GM12878 (cell line): ENCODE data around the gene MLLT3. TPM values are rescaled to one million over a fixed set of nuclear protein-coding genes. Genes with fewer than 3 reads are reported as not detected.

Source experiments
- ATAC-seq: fragments of 200-7000 bp; cut with Tn5 transposase; 3 replicates; pipeline ENCODE4 v1.9.1; 2020; ENCODE audit warnings: mild to moderate bottlenecking, moderate library complexity
- BruUV-seq: library from RNA; stranded (reverse); fragments of 400-500 nt; replicated peaks from 2 replicates; lab custom pipeline; 2021; lab: Mats Ljungman, UMichigan
- CTCF ChIA-PET: fragments of 300-600 bp; sonication (Branson Sonifier 250); formaldehyde crosslinking; extraction: SDS; loops from one replicate; lab custom pipeline; 2021; ENCODE audit warnings: inconsistent platforms; lab: Yijun Ruan, JAX
- POLR2A ChIA-PET: fragments of 350-600 bp; formaldehyde crosslinking; extraction: SDS; loops from one replicate; lab custom pipeline; 2021; ENCODE audit warnings: inconsistent platforms; lab: Charles Lee
- RAD21 ChIA-PET: fragments of 300-600 bp; sonication (Branson Sonifier 250); formaldehyde crosslinking; loops from one replicate; lab custom pipeline; 2023; ENCODE audit warnings: antibody characterized with exemption; ENCODE audit not compliant: unreplicated experiment; lab: Charles Lee
- SMC1A ChIA-PET: fragments of 300-600 bp; sonication (Branson Sonifier 250); formaldehyde crosslinking; loops from one replicate; lab custom pipeline; 2023; ENCODE audit not compliant: unreplicated experiment, uncharacterized antibody; lab: Charles Lee
- DNase-seq: peaks from one replicate; pipeline ENCODE4 v3.0.0-alpha.2; 2011; ENCODE audit warnings: low read depth, low spot score
- FAIRE-seq: peaks from 3 replicates; lab custom pipeline; 2011; peaks lifted over from hg19 to GRCh38; lab: Jason Lieb, UNC
- H2AFZ ChIP-seq: 2 replicates; pipeline ENCODE4 v1.6.0; 2011; ENCODE audit warnings: low read depth, low read length, control low read depth; ENCODE audit not compliant: control insufficient read depth
- H3K27ac ChIP-seq: 2 replicates; pipeline ENCODE4 v1.5.1; 2011; ENCODE audit warnings: control low read depth; ENCODE audit not compliant: control insufficient read depth, insufficient read depth
- H3K27me3 ChIP-seq, 2 experiments: replicated peaks in 1 of 2; 2 replicates each; pipeline versions ENCODE4 v1.6.0 to v1.6.1; 2011; ENCODE audit warnings: low read length in 1 of 2; ENCODE audit not compliant: control insufficient read depth in 2 of 2, insufficient read depth in 2 of 2
- H3K36me3 ChIP-seq, 2 experiments: 2 replicates each; pipeline ENCODE4 v1.5.1; 2011; ENCODE audit warnings: low read length in 1 of 2; ENCODE audit not compliant: control insufficient read depth in 2 of 2, insufficient read depth in 2 of 2
- H3K4me1 ChIP-seq: 2 replicates; pipeline ENCODE4 v1.6.1; 2011; ENCODE audit warnings: mild to moderate bottlenecking, low read length, moderate library complexity, mixed read lengths; ENCODE audit not compliant: control insufficient read depth, insufficient read depth
- H3K4me2 ChIP-seq: 2 replicates; pipeline ENCODE4 v1.6.0; 2011; ENCODE audit warnings: control low read depth; ENCODE audit not compliant: control insufficient read depth, insufficient read depth
- H3K4me3 ChIP-seq: fragments of 200-600 bp; sonication (generic); 2 replicates; pipeline ENCODE4 v1.5.1; 2016
- H3K79me2 ChIP-seq: 2 replicates; pipeline ENCODE4 v1.6.0; 2011; ENCODE audit warnings: low read length; ENCODE audit not compliant: control insufficient read depth, insufficient read depth
- H3K9ac ChIP-seq: 2 replicates; pipeline ENCODE4 v1.8.0; 2011; ENCODE audit warnings: low read length, control low read depth, mixed read lengths; ENCODE audit not compliant: control insufficient read depth, insufficient read depth
- H3K9me3 ChIP-seq: replicated peaks from 3 replicates; pipeline ENCODE4 v1.5.1; 2011; ENCODE audit warnings: mild to moderate bottlenecking, low read length; ENCODE audit not compliant: control insufficient read depth, insufficient read depth
- H4K20me1 ChIP-seq: 2 replicates; pipeline ENCODE4 v1.6.0; 2011; ENCODE audit not compliant: control insufficient read depth, insufficient read depth
- BCL3 ChIP-seq: IDR thresholded peaks from 2 replicates; pipeline ENCODE4 v1.6.1; 2011; ENCODE audit warnings: borderline replicate concordance, low read depth, mild to moderate bottlenecking, moderate library complexity, low read length; ENCODE audit not compliant: insufficient read depth, poor library complexity, severe bottlenecking
- EZH2 ChIP-seq: IDR thresholded peaks from 2 replicates; pipeline ENCODE4 v1.6.1; 2012; ENCODE audit warnings: low read depth, mild to moderate bottlenecking, control low read depth, inconsistent platforms, low read length, borderline replicate concordance; ENCODE audit not compliant: control insufficient read depth
- IKZF1 ChIP-seq: fragments of 450-650 bp; conservative IDR thresholded peaks from 2 replicates; pipeline ENCODE4 v1.6.1; 2017; ENCODE audit warnings: antibody characterized with exemption, mild to moderate bottlenecking
- NFYB ChIP-seq: IDR thresholded peaks from 2 replicates; pipeline ENCODE4 v1.6.1; 2011; ENCODE audit warnings: low read depth, mild to moderate bottlenecking, low read length, improper control_type of control experiment, moderate library complexity; ENCODE audit not compliant: insufficient read depth
- PBX3 ChIP-seq: IDR thresholded peaks from 2 replicates; pipeline ENCODE4 v1.6.1; 2011; ENCODE audit warnings: mild to moderate bottlenecking, low read depth, low read length, moderate library complexity; ENCODE audit not compliant: insufficient replicate concordance
- RAD21 ChIP-seq: IDR thresholded peaks from 2 replicates; pipeline ENCODE4 v1.6.1; 2011; ENCODE audit warnings: mild to moderate bottlenecking, low read depth, low read length, moderate library complexity; ENCODE audit not compliant: insufficient read depth
- RB1 ChIP-seq: fragments of 450-650 bp; formaldehyde crosslinking; IDR thresholded peaks from 2 replicates; pipeline ENCODE4 v1.6.1; 2017; ENCODE audit warnings: mild to moderate bottlenecking, borderline replicate concordance
- SMAD1 ChIP-seq: fragments of 450-650 bp; IDR thresholded peaks from 2 replicates; pipeline ENCODE4 v1.6.1; 2018; ENCODE audit warnings: mild to moderate bottlenecking, low read depth; ENCODE audit not compliant: partially characterized antibody
- SPI1 ChIP-seq: IDR thresholded peaks from 2 replicates; pipeline ENCODE4 v1.6.1; 2011; ENCODE audit warnings: low read depth, mild to moderate bottlenecking, low read length, moderate library complexity, borderline replicate concordance; ENCODE audit not compliant: insufficient read depth
- WRNIP1 ChIP-seq: IDR thresholded peaks from 2 replicates; pipeline ENCODE4 v1.6.1; 2011; ENCODE audit warnings: low read depth, low read length, improper control_type of control experiment, borderline replicate concordance
- YBX1 ChIP-seq: fragments of 450-650 bp; IDR thresholded peaks from 2 replicates; pipeline ENCODE4 v1.6.1; 2016; ENCODE audit warnings: antibody characterized with exemption
- ZNF687 ChIP-seq: fragments of 450-650 bp; IDR thresholded peaks from 2 replicates; pipeline ENCODE4 v1.6.1; 2017; ENCODE audit warnings: mild to moderate bottlenecking, moderate library complexity
- WGBS: methylation state at CpG from one replicate; pipeline ENCODE4 v1.1.6; 2016; ENCODE audit warnings: low lambda C conversion rate; ENCODE audit not compliant: insufficient replicate concordance, insufficient coverage; ENCODE audit errors: missing lambda C conversion rate; 5-methylcytosine and 5-hydroxymethylcytosine counted together
- in situ Hi-C: fragments of 300-500 bp; cut with MboI; formaldehyde crosslinking; loops from 9 replicates; pipeline ENCODE4 v1.14.3; 2018; ENCODE audit warnings: mixed read lengths
- intact Hi-C: fragments of 100-400 bp; cut with micrococcal nuclease; formaldehyde crosslinking; loops from one replicate; pipeline ENCODE4 v1.14.2; 2022; ENCODE audit not compliant: unreplicated experiment
- polyA plus RNA-seq, 11 experiments: library from polyadenylated mRNA; depleted of rRNA in 4 of 11; unstranded in 6 of 11; stranded (reverse) in 5 of 11; fragments of >200 nt; fragmentation: Nextera tagmentation in 4 of 11; fragmentation: Illumina TruSeq in 1 of 11; extraction: Ambion mirVana in 4 of 11; extraction: Trizol in 1 of 11; gene quantifications; 1 replicate in 1 of 11; 2 replicates in 10 of 11; pipeline versions ENCODE4 v1.2.1 to v1.2.3, GENCODE V29; 2011 to 2016; ENCODE audit warnings: inconsistent platforms in 2 of 11, missing spikeins in 2 of 11, low read depth in 1 of 11
- total RNA-seq, 4 experiments: library from RNA; depleted of rRNA in 3 of 4; stranded (reverse); fragments of >200 nt in 3 of 4; fragmentation: Illumina TruSeq in 1 of 4; extraction: Trizol in 1 of 4; gene quantifications; 2 replicates each; pipeline versions ENCODE4 v1.2.1 to v1.2.3, GENCODE V29; 2013 to 2021

The MLLT3 gene
- total and polyA plus RNA-seq, 10 of the 15 experiments (the other 5 are each of a cell fraction or from before 2014, with no cell fraction given), result 17.7 to 72.3 (median 35.6) TPM

GRCh38 chr9:20642045-20642444 is 19.7 kb upstream of the MLLT3 start (continued):
- no peak for TF ChIP-seq EZH2

GRCh38 chr9:20640331-20641187 is 18.3 kb upstream of the MLLT3 start:
- WGBS, result 36% methylated on average over 7 of the region's 7 CpGs
- Histone ChIP-seq H3K9me3 (no peaks in the 10 kb centered on the region), H4K20me1 (no peaks in the 10 kb centered on the region), H3K27me3 (no peaks in the 10 kb centered on the region), H3K4me1 (peaks cover 13% of the 10 kb centered on the region), H3K27ac (peak overlapping the region; percentile 73), H3K9ac (peak overlapping the region; percentile 24; the same call in 1 of the 2 replicates), H2AFZ (peak overlapping the region; percentile 90), H3K36me3 (no peaks in the 10 kb centered on the region), H3K79me2 (no peaks in the 10 kb centered on the region), H3K4me2 (peak overlapping the region; percentile 52), H3K4me3 (no peak overlapping the region)
- in situ Hi-C loops, result no loop called here
- POLR2A ChIA-PET, result interaction anchor here (0.5 to 9.9 kb wide), 10 partner anchors 13 to 348 kb away, joined by 3 to 165 read pairs (median 6); partner anchors contain the start of genes FOCAD and MLLT3
- SMC1A ChIA-PET, result interaction anchor here (0.7 to 10.5 kb wide), 30 partner anchors 10 to 470 kb away, joined by 3 to 232 read pairs (median 5); partner anchors contain the start of genes FOCAD and MLLT3
- peak; percentile 99 for DNase-seq
- peak; percentile 88 for FAIRE-seq
- BruUV-seq, result no TSS peak
- intact Hi-C loops, result loop anchor here (1.0 kb wide), 3 partner anchors 16 to 44 kb away; partner anchors contain the start of gene FOCAD
- peak; percentile 96 for ATAC-seq
- CTCF ChIA-PET, result interaction anchor here (0.9 to 6.9 kb wide), 8 partner anchors 9 to 301 kb away, joined by 3 to 114 read pairs (median 6); partner anchors contain the start of genes FOCAD and MLLT3
- RAD21 ChIA-PET, result interaction anchor here (0.7 to 10.7 kb wide), 22 partner anchors 10 to 390 kb away, joined by 3 to 194 read pairs (median 4); partner anchors contain the start of genes FOCAD and MLLT3
- TF ChIP-seq SMAD1 (peak; percentile 100), RB1 (peak; percentile 100), IKZF1 (peak; percentile 89), WRNIP1 (peak; percentile 97), SPI1 (no peak; the same call in 1 of the 2 replicates), YBX1 (peak; percentile 100), ZNF687 (peak; percentile 82; the same call in 1 of the 2 replicates), NFYB (peak; percentile 69), RAD21 (peak; percentile 11; the same call in 1 of the 2 replicates), BCL3 (peak; percentile 100), PBX3 (no peak)
